Activated T-helper 9 cell treated with anti-CD3 and anti-CD28 coated beads, Interleukin-2, amount 50 U/mL, for 16 hours (primary cell): Measurements from ENCODE around the gene PLCD4.

Experiments
- DNase-seq: peaks from one replicate; pipeline ENCODE4 v3.0.0-alpha.2; 2020; ENCODE audit warnings: low read depth

The PLCD4 gene

GRCh38 chr2:218664653-218665052 is 57.0 kb downstream of the PLCD4 start:
- no peak for DNase-seq

GRCh38 chr2:218671097-218671653 is 63.5 kb downstream of the PLCD4 start:
- DNase-seq: no peak

- DNase-seq: peak; percentile 74
These were observed 64.2 kb downstream of the PLCD4 start, which contains the start of the genes RNF25 and STK36 for GRCh38 chr2:218671654-218672566. Gene RNF25 (minus strand): TSS chr2:218672002. CDS start chr2:218671970, 32 bp downstream. Gene STK36 (plus strand): TSS chr2:218672086. CDS start chr2:218672830, 744 bp downstream.

GRCh38 chr2:218679119-218679518 is 71.4 kb downstream of the PLCD4 start:
- DNase-seq: no peak

- no peak for DNase-seq
These were observed 72.4 kb downstream of the PLCD4 start for GRCh38 chr2:218680061-218680460.
